ENCODE data around the gene MTCL3.

- TF ChIP-seq, protein P1, sequence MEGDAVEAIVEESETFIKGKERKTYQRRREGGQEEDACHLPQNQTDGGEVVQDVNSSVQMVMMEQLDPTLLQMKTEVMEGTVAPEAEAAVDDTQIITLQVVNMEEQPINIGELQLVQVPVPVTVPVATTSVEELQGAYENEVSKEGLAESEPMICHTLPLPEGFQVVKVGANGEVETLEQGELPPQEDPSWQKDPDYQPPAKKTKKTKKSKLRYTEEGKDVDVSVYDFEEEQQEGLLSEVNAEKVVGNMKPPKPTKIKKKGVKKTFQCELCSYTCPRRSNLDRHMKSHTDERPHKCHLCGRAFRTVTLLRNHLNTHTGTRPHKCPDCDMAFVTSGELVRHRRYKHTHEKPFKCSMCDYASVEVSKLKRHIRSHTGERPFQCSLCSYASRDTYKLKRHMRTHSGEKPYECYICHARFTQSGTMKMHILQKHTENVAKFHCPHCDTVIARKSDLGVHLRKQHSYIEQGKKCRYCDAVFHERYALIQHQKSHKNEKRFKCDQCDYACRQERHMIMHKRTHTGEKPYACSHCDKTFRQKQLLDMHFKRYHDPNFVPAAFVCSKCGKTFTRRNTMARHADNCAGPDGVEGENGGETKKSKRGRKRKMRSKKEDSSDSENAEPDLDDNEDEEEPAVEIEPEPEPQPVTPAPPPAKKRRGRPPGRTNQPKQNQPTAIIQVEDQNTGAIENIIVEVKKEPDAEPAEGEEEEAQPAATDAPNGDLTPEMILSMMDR (IDR thresholded peaks at IDR 0.05; ENCODE audit: poor library complexity) = no peak
- no peak for TF ChIP-seq EZH2 (IDR thresholded peaks at IDR 0.05; ENCODE audit: borderline replicate concordance)
These were observed 56.8 kb downstream of the MTCL3 start for GRCh38 chr6:127462376-127462775.

All from hepatocyte (in vitro differentiated cells).